AG04449 (cell line): ENCODE results near the gene GPR179.
"Not testable (repeated sequence)": the region's sequence is repeated elsewhere in the genome, so short reads cannot be mapped to it uniquely, and the experiment has no call there.

Source experiments
- CTCF ChIA-PET: fragments of 350-600 bp; formaldehyde crosslinking; extraction: SDS; loops from one replicate; lab custom pipeline; 2021; ENCODE audit warnings: antibody characterized with exemption; lab: Yijun Ruan, JAX
- POLR2A ChIA-PET: fragments of 400-600, 350-600 bp; formaldehyde crosslinking; extraction: SDS; loops from one replicate; lab custom pipeline; 2020; ENCODE audit warnings: antibody characterized with exemption, inconsistent platforms; lab: Yijun Ruan, JAX
- DNase-seq: peaks from one replicate; pipeline ENCODE4 v3.0.0-alpha.2; 2010; ENCODE audit warnings: low read depth, low spot score
- H3K4me3 ChIP-seq: 2 replicates; pipeline ENCODE4 v1.5.1; 2011; ENCODE audit warnings: low read depth, mild to moderate bottlenecking, control low read depth, low read length
- TF ChIP-seq, protein P1 (sequence below): IDR thresholded peaks from one replicate; pipeline ENCODE4 v1.5.1; 2011; ENCODE audit warnings: mild to moderate bottlenecking, moderate library complexity, low read length, control low read depth, inconsistent platforms; ENCODE audit not compliant: insufficient read depth; ENCODE audit errors: missing control alignments

Gene GPR179

DNA sequence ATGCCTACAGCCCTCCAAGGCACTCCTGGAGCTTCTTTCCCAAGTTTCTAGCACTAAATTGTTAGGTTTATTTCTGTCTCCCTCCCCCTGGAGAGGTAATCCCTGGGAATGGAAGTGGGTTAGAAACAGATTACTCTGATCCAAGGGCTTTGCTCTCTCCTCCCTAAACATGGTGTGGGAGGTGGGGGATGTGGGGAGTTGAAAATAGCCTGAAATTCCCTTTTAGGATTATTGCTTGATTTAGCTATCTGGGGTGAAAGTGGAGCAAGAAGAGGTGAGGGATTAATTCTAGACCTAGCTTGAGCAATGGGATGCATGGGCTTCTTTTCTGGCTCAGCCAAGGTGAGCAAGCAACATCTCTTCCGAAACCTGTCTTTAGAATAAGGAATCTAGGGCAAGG, 54.0 kb downstream of the GPR179 start:
- CTCF ChIA-PET: not testable (repeated sequence)

DNA sequence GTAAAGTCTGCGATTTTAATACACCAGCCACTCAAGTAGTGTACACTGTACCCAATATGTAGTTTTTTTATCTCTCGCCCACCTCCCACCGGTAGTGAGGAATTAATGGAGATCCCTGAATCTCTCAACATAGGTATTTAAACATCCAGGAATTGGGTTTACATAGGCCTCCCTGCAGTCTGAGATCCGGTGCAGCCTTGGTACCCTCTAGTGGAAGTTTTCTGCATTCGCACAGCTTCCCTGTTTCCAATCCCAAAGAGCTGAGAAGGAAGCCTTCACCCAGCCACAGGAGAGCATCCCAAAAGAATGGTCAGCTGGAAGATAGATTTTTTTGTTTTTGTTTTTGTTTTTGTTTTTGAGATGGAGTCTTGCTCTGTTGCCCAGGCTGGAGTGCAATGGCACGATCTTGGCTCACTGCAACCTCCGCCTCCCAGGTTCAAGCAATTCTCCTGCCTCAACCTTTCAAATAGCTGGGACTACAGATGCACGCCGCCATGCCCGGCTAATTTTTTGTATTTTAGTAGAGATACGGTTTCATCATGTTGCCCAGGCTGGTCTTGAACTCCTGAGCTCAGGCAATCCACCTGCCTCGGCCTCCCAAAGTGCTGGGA, 55.4 kb downstream of the GPR179 start:
- TF ChIP-seq, protein P1, sequence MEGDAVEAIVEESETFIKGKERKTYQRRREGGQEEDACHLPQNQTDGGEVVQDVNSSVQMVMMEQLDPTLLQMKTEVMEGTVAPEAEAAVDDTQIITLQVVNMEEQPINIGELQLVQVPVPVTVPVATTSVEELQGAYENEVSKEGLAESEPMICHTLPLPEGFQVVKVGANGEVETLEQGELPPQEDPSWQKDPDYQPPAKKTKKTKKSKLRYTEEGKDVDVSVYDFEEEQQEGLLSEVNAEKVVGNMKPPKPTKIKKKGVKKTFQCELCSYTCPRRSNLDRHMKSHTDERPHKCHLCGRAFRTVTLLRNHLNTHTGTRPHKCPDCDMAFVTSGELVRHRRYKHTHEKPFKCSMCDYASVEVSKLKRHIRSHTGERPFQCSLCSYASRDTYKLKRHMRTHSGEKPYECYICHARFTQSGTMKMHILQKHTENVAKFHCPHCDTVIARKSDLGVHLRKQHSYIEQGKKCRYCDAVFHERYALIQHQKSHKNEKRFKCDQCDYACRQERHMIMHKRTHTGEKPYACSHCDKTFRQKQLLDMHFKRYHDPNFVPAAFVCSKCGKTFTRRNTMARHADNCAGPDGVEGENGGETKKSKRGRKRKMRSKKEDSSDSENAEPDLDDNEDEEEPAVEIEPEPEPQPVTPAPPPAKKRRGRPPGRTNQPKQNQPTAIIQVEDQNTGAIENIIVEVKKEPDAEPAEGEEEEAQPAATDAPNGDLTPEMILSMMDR: peak; percentile 2
- H3K4me3 ChIP-seq, POLR2A ChIA-PET, DNase-seq, CTCF ChIA-PET: not testable (repeated sequence)

More for the DNA sequence above, 54.0 kb downstream of the GPR179 start:
- DNase-seq, POLR2A ChIA-PET, H3K4me3 ChIP-seq: not testable (repeated sequence)

DNA sequence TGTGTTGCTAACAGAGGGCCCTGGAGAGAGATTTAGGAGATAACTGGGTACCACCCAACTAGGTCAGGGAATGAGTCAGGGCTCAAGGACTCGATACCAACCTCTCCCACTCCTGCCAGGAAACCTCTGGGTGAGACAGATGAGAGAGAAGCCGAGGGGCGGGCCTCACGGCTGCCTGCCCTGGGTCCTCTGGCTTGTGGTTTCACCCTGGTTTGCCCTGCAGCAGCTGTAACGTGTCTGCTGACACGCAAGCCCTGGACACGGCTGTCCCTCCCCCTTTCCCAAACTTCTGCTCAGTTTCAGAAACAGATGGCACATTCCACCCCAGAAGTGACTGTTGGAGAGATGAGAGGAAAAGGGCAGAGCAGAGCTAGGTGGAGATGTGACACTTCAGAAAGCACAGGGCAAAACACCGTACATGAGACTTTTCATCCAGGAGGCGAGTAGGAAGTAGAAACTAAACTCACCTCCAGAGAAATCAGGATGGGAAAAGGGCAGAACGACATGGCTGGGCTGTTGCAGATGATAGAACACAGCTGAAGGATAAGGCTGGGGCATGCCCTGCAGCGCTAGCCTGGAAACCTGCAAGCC, 57.2 kb downstream of the GPR179 start:
- H3K4me3 ChIP-seq, POLR2A ChIA-PET, DNase-seq: not testable (repeated sequence)
- CTCF ChIA-PET: interaction anchor here (0.8 kb wide), 1 partner anchor 11 kb away, joined by 3 read pairs; no protein-coding TSS in a partner anchor

DNA sequence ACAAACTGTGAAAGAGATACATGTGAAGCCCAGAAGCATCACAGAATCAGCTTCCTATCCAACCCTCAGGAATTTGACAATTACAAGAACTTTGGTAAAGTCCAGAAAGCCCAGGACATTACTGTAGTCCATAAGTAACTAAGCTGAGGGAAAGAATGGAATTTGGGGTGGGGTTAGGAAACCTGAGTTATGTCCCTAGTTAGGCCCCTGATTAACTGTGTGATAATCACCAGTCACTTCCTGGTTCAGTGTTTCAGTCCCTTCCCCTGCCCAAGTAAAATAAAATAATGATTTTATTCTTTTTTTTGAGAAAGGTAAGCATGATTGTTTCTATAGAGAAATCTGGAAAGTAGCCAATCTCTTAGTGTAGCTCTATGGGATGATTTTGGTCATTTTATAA, 57.8 kb downstream of the GPR179 start:
- CTCF ChIA-PET, POLR2A ChIA-PET, DNase-seq, H3K4me3 ChIP-seq: not testable (repeated sequence)
